Stimulated activated CD4-positive, alpha-beta T cell treated with anti-CD3 and anti-CD28 coated beads, TNF-alpha, amount 100 ng/mL, for 4 hours (primary cell): ENCODE measurements around the gene STK32B.

Experiments used
- DNase-seq, 3 experiments: peaks; one replicate each; pipeline ENCODE4 v3.0.0-alpha.2; 2020; ENCODE audit warnings: low read depth in 3 of 3

STK32B gene

GRCh38 chr4:5470318-5471198 is 419.3 kb downstream of the STK32B start:
- no peak for DNase-seq

GRCh38 chr4:5471206-5471605 is 419.9 kb downstream of the STK32B start:
- no peak for DNase-seq

GRCh38 chr4:5471691-5472090 is 420.4 kb downstream of the STK32B start:
- no peak for DNase-seq

- no peak for DNase-seq
Measured at GRCh38 chr4:5472160-5472591, 420.9 kb downstream of the STK32B start.

- no peak for DNase-seq
Measured at GRCh38 chr4:5473125-5473524, 421.8 kb downstream of the STK32B start.

GRCh38 chr4:5474756-5475155 is 423.5 kb downstream of the STK32B start:
- DNase-seq: no peak

- DNase-seq: no peak
Measured at GRCh38 chr4:5477613-5478012, 426.3 kb downstream of the STK32B start.

- no peak for DNase-seq
Measured at GRCh38 chr4:5478169-5478568, 426.9 kb downstream of the STK32B start.

- no peak for DNase-seq
Measured at GRCh38 chr4:5478697-5479096, 427.4 kb downstream of the STK32B start.

GRCh38 chr4:5479518-5480060 is 428.3 kb downstream of the STK32B start:
- no peak for DNase-seq

- DNase-seq: no peak
Measured at GRCh38 chr4:5488413-5488812, 437.1 kb downstream of the STK32B start.

GRCh38 chr4:5489260-5489659 is 438.0 kb downstream of the STK32B start:
- no peak for DNase-seq

- DNase-seq: no peak
Measured at GRCh38 chr4:5497489-5497888, 446.2 kb downstream of the STK32B start.

- DNase-seq: no peak
Measured at GRCh38 chr4:5500165-5500564, 448.9 kb downstream of the STK32B start.

GRCh38 chr4:5503336-5503936 is 452.2 kb downstream of the STK32B start:
- no peak for DNase-seq

GRCh38 chr4:5504486-5504885 is 453.2 kb downstream of the STK32B start:
- no peak for DNase-seq

GRCh38 chr4:5510504-5510903 is 459.2 kb downstream of the STK32B start:
- no peak for DNase-seq

- DNase-seq: no peak
Measured at GRCh38 chr4:5511791-5512190, 460.5 kb downstream of the STK32B start.

GRCh38 chr4:5515646-5516045 is 464.4 kb downstream of the STK32B start:
- DNase-seq: no peak

GRCh38 chr4:5517372-5517771 is 466.1 kb downstream of the STK32B start:
- DNase-seq: no peak

- DNase-seq: no peak
Measured at GRCh38 chr4:5524446-5525299, 473.4 kb downstream of the STK32B start.
